Hepatocyte (in vitro differentiated cells): ENCODE results near the gene CARD14. TPM values are rescaled to one million over a fixed set of nuclear protein-coding genes. Genes with fewer than 3 reads are reported as not detected.

Experiments
- DNase-seq: peaks from one replicate; pipeline ENCODE4 v3.0.0-alpha.2; 2016; ENCODE audit warnings: low spot score
- H2AFZ ChIP-seq: fragments of 200-600 bp; sonication (generic); 2 replicates; pipeline ENCODE4 v1.6.0; 2016; ENCODE audit warnings: antibody characterized with exemption, mild to moderate bottlenecking
- H3K27ac ChIP-seq: fragments of 200-600 bp; sonication (generic); 2 replicates; pipeline ENCODE4 v1.5.1; 2016; ENCODE audit warnings: mild to moderate bottlenecking
- H3K27me3 ChIP-seq: fragments of 200-600 bp; sonication (generic); 2 replicates; pipeline ENCODE4 v1.6.1; 2016
- H3K36me3 ChIP-seq: fragments of 200-600 bp; sonication (generic); replicated peaks from 2 replicates; pipeline ENCODE4 v1.5.1; 2016; ENCODE audit warnings: low read depth; ENCODE audit not compliant: insufficient read depth
- H3K4me1 ChIP-seq: fragments of 200-600 bp; sonication (generic); 2 replicates; pipeline ENCODE4 v1.5.1; 2016; ENCODE audit warnings: mild to moderate bottlenecking, moderate library complexity; ENCODE audit not compliant: insufficient read depth
- H3K4me2 ChIP-seq: fragments of 200-600 bp; sonication (generic); 2 replicates; pipeline ENCODE4 v1.6.0; 2016
- H3K4me3 ChIP-seq: fragments of 200-600 bp; sonication (generic); 2 replicates; pipeline ENCODE4 v1.5.1; 2016; ENCODE audit warnings: mild to moderate bottlenecking
- H3K79me2 ChIP-seq: fragments of 200-600 bp; sonication (generic); 2 replicates; pipeline ENCODE4 v1.6.0; 2017; ENCODE audit warnings: mild to moderate bottlenecking
- H3K9me2 ChIP-seq: fragments of 200-600 bp; sonication (generic); replicated peaks from 2 replicates; pipeline ENCODE4 v1.6.0; 2017; ENCODE audit warnings: mild to moderate bottlenecking; ENCODE audit not compliant: insufficient read depth
- H3K9me3 ChIP-seq: fragments of 200-600 bp; sonication (generic); 2 replicates; pipeline ENCODE4 v1.5.1; 2016; ENCODE audit warnings: low read depth, mild to moderate bottlenecking
- H4K20me1 ChIP-seq: fragments of 200-600 bp; sonication (generic); 2 replicates; pipeline ENCODE4 v1.6.0; 2016; ENCODE audit warnings: mild to moderate bottlenecking; ENCODE audit not compliant: insufficient read depth, poor library complexity, severe bottlenecking
- EZH2 ChIP-seq: fragments of 200-600 bp; sonication (generic); IDR thresholded peaks from 2 replicates; pipeline ENCODE4 v1.6.1; 2016; ENCODE audit warnings: antibody characterized with exemption, mild to moderate bottlenecking, borderline replicate concordance
- EZH2phosphoT487 ChIP-seq: fragments of 200-600 bp; sonication (generic); IDR thresholded peaks from one replicate; pipeline ENCODE4 v1.6.1; 2018; ENCODE audit warnings: antibody characterized with exemption, mild to moderate bottlenecking, low read depth, moderate library complexity; ENCODE audit not compliant: unreplicated experiment, severe bottlenecking
- WGBS: methylation state at CpG from one replicate; pipeline ENCODE4 v1.1.6; 2016; ENCODE audit warnings: low lambda C conversion rate; ENCODE audit errors: missing lambda C conversion rate; 5-methylcytosine and 5-hydroxymethylcytosine counted together
- polyA plus RNA-seq: library from polyadenylated mRNA; unstranded; fragments of >200 nt; fragmentation: Nextera tagmentation; extraction: Ambion mirVana; gene quantifications from 2 replicates; pipeline ENCODE4 v1.2.1, GENCODE V29; 2016
- total RNA-seq: library from RNA; depleted of rRNA; stranded (reverse); fragments of >200 nt; gene quantifications from 2 replicates; pipeline ENCODE4 v1.2.3, GENCODE V29; 2014
- TF ChIP-seq, protein P1 (sequence below): fragments of 200-600 bp; sonication (generic); IDR thresholded peaks from 2 replicates; pipeline ENCODE4 v1.5.1; 2016; ENCODE audit warnings: antibody characterized with exemption, mild to moderate bottlenecking; ENCODE audit not compliant: poor library complexity

Gene CARD14
- total and polyA plus RNA-seq, 2 experiments from 2014 or later = 0.17 TPM

- Histone ChIP-seq H3K27me3 (no peaks in the 10 kb centered on the region), H3K9me2 (no peaks in the 10 kb centered on the region), H4K20me1 (no peaks in the 10 kb centered on the region), H3K27ac (peak overlapping the region; percentile 81), H3K79me2 (no peaks in the 10 kb centered on the region), H3K4me2 (no peak overlapping the region), H3K4me3 (no peak overlapping the region), H3K9me3 (no peaks in the 10 kb centered on the region), H3K36me3 (no peaks in the 10 kb centered on the region), H2AFZ (no peak overlapping the region), H3K4me1 (peaks cover 11% of the 10 kb centered on the region)
- WGBS = 89% methylated on average over 21 of the region's 21 CpGs
- TF ChIP-seq EZH2phosphoT487 (no peak), EZH2 (no peak)
- TF ChIP-seq, protein P1, sequence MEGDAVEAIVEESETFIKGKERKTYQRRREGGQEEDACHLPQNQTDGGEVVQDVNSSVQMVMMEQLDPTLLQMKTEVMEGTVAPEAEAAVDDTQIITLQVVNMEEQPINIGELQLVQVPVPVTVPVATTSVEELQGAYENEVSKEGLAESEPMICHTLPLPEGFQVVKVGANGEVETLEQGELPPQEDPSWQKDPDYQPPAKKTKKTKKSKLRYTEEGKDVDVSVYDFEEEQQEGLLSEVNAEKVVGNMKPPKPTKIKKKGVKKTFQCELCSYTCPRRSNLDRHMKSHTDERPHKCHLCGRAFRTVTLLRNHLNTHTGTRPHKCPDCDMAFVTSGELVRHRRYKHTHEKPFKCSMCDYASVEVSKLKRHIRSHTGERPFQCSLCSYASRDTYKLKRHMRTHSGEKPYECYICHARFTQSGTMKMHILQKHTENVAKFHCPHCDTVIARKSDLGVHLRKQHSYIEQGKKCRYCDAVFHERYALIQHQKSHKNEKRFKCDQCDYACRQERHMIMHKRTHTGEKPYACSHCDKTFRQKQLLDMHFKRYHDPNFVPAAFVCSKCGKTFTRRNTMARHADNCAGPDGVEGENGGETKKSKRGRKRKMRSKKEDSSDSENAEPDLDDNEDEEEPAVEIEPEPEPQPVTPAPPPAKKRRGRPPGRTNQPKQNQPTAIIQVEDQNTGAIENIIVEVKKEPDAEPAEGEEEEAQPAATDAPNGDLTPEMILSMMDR = no peak
- DNase-seq = no peak
Measured at GRCh38 chr17:80253631-80254395, 84.0 kb downstream of the CARD14 start.

GRCh38 chr17:80254396-80255251 is 84.8 kb downstream of the CARD14 start:
- DNase-seq = peak; percentile 78
- no peaks in the 10 kb centered on the region for H3K36me3 ChIP-seq
- no peak overlapping the region for H2AFZ ChIP-seq
- peaks cover 13% of the 10 kb centered on the region for H3K4me1 ChIP-seq
- TF ChIP-seq, protein P1 = no peak
- TF ChIP-seq EZH2phosphoT487 (no peak), EZH2 (no peak)
- no peaks in the 10 kb centered on the region for H3K9me3 ChIP-seq
- H3K27ac ChIP-seq = peak overlapping the region; percentile 81
- no peaks in the 10 kb centered on the region for H3K9me2 ChIP-seq
- H3K27me3 ChIP-seq = no peaks in the 10 kb centered on the region
- no peaks in the 10 kb centered on the region for H3K79me2 ChIP-seq
- H4K20me1 ChIP-seq = no peaks in the 10 kb centered on the region
- 67% methylated on average over 13 of the region's 13 CpGs for WGBS
- no peak overlapping the region for H3K4me3 ChIP-seq
- H3K4me2 ChIP-seq = no peak overlapping the region

DNA sequence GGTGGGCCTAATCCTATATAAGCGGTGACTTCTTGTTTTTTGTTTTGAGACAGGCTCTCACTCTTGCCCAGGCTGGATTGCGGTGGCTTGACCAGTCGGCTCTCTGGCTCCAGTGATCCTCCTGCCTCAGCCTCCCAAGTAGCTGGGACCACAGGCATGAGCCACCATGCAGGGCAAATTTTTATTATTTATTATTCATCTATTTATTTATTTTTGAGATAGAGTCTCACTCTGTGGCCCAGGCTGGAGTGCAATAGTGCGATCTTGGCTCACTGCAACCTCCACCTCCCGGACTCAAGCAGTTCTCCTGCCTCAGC is 86.2 kb downstream of the CARD14 start:
- H3K27ac ChIP-seq = no peak overlapping the region
- H3K4me1 ChIP-seq = peaks cover 15% of the 10 kb centered on the region
- no peak overlapping the region for H2AFZ ChIP-seq
- H3K4me2 ChIP-seq = no peak overlapping the region
- no peaks in the 10 kb centered on the region for H3K9me2 ChIP-seq
- no peak for DNase-seq
- no peaks in the 10 kb centered on the region for H3K9me3 ChIP-seq
- TF ChIP-seq EZH2 = no peak
- TF ChIP-seq, protein P1 = no peak
- WGBS = 100% methylated on average over 5 of the region's 5 CpGs
- no peaks in the 10 kb centered on the region for H4K20me1 ChIP-seq
- no peaks in the 10 kb centered on the region for H3K36me3 ChIP-seq
- no peaks in the 10 kb centered on the region for H3K27me3 ChIP-seq
- H3K79me2 ChIP-seq = no peaks in the 10 kb centered on the region
- no peak overlapping the region for H3K4me3 ChIP-seq
